SIG-M5 treated with dmso at 0.1 percent for 504 hours (cell line): ENCODE measurements around the gene PKMYT1.

Experiments used
- DNase-seq: peaks from one replicate; lab custom pipeline; 2025; ENCODE audit not compliant: unreplicated experiment; lab: John Stamatoyannopoulos, UW

The PKMYT1 gene

DNA sequence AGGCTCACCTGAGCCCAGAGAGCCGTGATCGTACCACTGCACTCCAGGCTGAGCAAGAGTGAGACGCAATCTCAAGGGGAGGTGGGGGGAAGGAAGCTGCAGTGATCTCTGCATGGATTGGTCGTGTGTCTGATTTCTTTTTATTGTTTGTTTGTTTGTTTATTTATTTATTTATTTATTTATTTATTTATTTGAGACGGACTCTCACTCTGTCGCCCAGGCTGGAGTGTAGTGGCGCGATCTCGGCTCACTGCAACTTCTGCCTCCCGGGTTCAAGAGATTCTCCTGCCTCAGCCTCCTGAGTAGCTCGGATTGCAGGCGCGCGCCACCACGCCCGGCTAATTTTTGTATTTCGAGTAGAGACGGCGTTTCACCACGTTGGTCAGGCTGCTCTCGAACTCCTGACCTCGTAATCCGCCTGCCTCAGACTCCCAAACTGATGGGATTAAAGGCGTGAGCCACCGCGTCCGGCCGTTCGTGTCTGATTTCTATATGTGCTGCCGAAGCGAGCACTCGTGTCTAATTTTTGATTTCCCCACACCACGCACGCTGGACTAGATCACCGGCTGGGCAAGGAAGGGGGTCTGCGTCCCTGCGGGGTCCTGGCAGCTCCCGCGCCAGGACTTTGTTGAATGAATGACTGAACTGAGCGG, 39.5 kb upstream of the PKMYT1 start:
- DNase-seq: no peak

DNA sequence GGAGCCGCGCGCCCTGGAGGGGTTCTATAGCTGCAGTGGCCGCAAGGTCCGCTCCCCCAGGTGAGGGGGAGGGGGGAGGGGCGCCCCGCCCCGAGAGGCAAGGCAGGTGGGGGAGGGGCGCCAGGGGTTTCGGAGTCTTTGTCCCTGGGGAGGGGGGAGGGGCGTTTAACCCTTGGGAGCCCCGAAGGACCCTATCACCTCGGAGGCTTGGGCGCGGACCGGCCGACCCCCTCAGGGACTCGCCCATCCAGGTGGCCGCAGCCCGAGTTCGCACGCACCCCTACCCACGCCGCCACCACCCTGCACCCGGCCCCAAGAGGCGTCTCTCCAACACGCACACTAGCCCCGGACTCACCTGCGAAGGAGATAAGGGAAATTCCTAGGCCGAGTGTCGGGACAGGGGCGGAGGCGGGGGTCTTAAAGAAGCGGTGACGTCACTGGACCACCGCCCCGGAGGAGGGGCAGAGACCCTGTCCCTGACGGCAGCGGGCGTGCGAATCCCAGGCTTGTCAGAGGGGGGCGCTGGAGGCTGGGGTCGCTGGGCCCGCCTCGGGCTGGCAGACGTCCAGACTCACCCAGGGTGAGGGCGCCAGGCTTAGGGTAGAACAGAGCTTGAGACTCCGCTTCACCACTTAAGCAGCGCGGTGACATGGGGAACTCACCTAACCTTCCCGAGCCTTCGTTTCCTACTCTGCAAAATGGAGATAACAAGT, 37.7 kb upstream of the PKMYT1 start, which contains the start of gene CLDN6:
TSS of gene CLDN6 (minus strand) at position 390 of the 713 bp plus-strand sequence. CDS start 2,162 bp downstream, outside the sequence.
- no peak for DNase-seq

DNA sequence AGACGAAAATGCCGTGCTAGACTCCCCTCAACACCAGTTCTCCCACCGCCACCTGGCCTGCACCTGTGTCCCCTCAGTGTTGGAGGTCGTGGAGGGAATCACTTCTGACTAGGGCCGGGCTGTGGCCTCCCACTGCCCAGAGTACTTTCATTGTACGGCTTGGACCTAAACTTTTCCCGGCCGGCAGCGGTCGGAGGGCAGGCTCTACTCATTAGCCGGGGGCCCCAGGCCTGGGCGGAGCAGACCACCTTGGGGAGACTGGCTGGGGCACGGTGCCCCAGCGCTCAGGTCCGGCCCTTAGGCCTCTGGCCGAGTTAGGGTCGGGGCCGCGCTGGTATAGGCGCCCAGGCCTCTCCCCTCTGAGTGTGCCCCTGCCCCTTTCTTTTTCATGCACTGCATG, 37.1 kb upstream of the PKMYT1 start:
- no peak for DNase-seq

DNA sequence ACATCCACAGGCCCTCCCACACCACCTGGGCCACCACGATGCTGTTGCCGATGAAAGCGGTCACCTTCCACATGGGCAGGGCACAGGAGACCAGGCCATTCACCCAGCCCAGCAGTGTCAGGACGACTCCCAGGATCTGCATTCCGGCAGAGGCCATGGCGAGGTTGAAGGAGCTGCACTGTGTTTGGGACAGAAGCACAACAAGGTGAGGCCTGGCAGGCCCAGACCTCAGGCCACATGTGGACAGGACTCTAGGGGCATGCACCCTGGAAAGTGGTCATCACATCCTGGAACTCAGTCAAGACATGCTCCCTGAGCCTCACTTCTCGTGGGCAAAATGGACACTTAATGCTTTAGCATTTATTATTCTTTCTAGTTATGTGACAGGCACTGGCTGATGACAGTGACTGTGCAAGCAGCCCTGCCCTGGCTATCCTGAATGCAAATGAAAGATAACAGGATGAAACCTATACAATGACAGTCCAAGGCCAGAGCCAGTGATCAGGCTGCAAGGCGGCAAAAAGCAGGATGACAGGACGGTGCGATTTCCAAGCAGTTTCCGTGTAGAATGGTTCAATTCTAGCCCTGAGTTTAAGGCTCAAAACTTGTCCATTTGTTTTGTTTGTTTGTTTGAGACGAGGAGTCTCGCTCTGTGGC, 35.7 kb upstream of the PKMYT1 start:
- DNase-seq: no peak

GRCh38 chr16:3014971-3015370, 34.7 kb upstream of the PKMYT1 start:
- no peak for DNase-seq

DNA sequence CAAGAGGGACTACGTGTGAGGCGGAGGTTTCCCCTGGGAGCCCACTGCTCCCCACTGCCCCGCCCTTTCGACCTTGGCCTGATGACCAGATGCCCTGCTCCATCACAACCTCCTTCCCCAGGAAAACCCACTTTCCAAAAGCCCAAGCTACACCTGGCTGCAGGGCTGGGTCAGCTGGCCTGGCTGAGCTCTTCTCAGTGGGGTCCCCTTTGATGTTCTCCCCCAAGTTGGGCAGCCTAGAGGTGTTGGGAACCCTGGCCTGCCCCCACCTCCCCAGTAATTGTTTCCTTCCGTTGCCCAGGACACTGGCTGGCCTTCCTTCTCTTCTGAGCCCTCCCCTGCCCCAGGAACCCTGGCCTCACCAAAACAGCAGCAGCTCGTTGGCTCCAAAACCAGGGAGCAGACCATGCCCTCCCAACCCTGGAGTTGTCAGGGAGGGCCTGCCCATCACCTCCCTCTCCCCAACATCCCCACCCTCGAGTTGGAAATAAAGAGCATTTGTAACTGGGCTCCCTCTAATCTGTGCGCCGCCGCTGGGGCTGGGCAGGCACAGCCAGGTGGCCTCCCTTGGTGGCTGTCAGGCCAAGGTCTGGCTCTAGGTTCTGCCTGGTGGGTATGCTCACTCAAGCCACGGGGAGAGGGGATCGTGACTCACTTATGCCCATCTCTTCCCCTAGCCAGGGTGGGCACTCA, 33.9 kb upstream of the PKMYT1 start:
- no peak for DNase-seq

DNA sequence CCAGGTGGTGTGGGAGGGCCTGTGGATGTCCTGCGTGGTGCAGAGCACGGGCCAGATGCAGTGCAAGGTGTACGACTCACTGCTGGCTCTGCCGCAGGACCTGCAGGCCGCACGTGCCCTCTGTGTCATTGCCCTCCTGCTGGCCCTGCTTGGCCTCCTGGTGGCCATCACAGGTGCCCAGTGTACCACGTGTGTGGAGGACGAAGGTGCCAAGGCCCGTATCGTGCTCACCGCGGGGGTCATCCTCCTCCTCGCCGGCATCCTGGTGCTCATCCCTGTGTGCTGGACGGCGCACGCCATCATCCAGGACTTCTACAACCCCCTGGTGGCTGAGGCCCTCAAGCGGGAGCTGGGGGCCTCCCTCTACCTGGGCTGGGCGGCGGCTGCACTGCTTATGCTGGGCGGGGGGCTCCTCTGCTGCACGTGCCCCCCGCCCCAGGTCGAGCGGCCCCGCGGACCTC, 33.3 kb upstream of the PKMYT1 start:
- no peak for DNase-seq

GRCh38 chr16:3012828-3013420, 32.7 kb upstream of the PKMYT1 start, which contains the start of gene CLDN9:
TSS of gene CLDN9 (plus strand) at chr16:3012923. CDS start at chr16:3013363, 440 bp downstream.
- DNase-seq: no peak

DNA sequence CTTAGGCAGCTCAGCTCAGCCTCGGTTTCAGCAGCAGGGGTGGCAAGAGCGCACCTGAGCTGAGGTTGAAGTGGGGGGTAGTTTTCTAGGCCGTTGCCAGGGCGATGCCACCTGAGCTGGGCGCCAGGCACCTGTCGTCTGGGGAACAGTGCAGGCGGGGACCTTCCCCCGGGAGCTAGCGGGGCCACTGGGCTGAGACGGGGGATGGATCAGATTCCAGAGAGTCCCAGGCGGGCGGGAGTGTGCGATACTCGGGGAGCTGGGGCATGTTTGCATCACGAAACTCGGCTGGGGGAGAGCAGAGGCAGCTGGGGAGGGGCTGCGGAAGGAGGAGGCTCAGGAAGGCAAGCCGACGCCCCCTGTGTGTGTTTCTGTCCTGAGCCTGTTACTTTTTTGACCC, 32.0 kb upstream of the PKMYT1 start:
- no peak for DNase-seq

- no peak for DNase-seq
Measured at GRCh38 chr16:3010510-3010909, 30.3 kb upstream of the PKMYT1 start.

GRCh38 chr16:3009568-3010390, 29.5 kb upstream of the PKMYT1 start:
- peak; percentile 32 for DNase-seq

DNA sequence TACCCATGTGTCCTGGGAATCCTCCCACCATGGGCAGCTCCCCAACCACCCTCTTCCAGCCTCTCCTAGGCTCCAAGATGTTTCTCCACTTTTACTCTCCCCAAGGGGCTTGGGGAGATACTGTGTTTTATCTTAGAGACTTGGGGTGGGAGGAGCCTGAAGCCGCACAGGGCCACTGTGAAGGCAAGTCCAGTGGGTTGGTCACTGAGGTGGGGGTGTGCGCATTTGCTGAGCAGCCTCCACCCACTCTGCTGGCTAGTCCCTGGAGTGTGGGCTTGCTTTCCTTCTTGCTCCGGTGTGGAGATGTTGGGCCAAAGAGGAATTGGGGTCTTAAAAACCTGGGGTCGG, 28.4 kb upstream of the PKMYT1 start:
- no peak for DNase-seq

- peak; percentile 28 for DNase-seq
Measured at GRCh38 chr16:3007957-3008689, 27.9 kb upstream of the PKMYT1 start.

DNA sequence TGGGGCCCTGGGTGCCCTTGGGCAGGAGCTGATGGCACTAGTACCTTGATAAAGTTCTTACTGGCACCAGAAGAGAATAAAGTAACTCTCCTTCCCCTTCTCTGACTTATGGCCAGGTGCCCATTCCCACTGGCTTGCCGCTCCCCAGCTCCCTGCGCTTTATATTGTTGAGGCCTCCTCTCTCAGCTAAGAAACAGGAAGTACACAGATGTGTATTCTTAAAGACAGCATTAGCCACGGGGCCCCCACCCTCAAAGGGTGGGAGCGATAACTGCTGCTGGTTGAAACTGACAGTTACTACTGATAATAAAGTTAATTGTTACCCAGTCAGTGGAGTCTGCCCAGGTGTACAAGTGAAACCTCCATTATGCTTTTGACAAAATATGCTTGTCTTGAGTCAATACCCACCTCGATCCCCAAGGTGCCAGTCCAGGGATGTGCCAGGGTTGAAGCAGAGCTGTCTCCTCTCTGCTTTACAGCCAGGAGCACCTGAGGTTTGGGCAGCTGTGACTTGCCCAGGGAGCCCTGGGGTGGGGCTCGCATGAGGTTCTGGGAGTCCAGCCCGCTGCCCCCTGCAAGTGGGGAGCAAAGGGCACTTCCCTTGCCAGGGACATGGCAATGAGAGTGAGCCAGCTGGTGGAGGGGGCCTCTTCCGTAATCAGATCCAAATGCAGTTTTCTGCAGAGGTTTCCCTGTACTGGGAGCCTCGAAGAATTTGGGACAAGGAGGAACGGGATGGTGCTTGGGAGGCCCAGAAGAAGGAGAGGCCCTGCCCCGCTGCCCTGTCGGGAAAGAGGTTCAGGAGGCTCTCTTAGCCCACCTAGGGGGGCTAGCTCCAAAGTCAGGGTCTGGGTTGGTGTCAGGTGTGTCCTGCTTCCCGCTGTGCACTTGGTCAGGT, 27.1 kb upstream of the PKMYT1 start:
- DNase-seq: no peak

GRCh38 chr16:3004781-3005284, 24.6 kb upstream of the PKMYT1 start:
- no peak for DNase-seq

- DNase-seq: no peak
Measured at GRCh38 chr16:3004319-3004718, 24.1 kb upstream of the PKMYT1 start.

GRCh38 chr16:3003582-3004270, 23.5 kb upstream of the PKMYT1 start:
- peak; percentile 97 for DNase-seq

DNA sequence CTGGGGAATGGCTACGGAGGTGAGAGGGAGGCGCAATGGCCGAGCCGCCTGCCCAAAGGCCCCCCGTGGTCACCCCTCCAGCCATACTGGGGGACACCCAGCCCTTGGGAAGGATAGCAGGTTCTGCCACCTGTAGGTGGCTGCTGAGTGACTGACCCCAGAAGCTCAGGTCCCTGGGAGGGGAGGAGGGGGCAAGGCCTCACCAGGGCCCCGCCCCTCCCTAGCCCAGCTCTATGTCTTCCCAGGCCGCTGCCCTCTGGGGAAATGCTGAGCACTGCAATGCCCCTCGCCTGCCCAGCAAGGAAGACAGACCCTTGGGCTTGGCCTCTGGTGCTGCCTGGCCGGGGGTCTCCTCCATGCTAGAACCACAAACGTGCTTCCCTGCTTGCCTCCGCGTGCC, 21.1 kb upstream of the PKMYT1 start:
- no peak for DNase-seq
